Activated T-cell treated with anti-CD3 and anti-CD28 coated beads, Interleukin-2, amount 50 U/mL, for 4 hours (primary cell): Measurements from ENCODE around the gene PCDHGB4. TPM values are rescaled to one million over a fixed set of nuclear protein-coding genes. Genes with fewer than 3 reads are reported as not detected.
"Not testable (repeated sequence)": the region's sequence is repeated elsewhere in the genome, so short reads cannot be mapped to it uniquely, and the experiment has no call there.

ENCODE experiments used
- ATAC-seq, 2 donors: fragments of 200-7000 bp; cut with Tn5 transposase; one replicate each; pipeline ENCODE4 v1.10.0; 2021
- DNase-seq: peaks from one replicate; pipeline ENCODE4 v3.0.0-alpha.2; 2020
- H3K27me3 Mint-ChIP-seq: one replicate; pipeline ENCODE4 v1.8.0; 2021; ENCODE audit warnings: low read depth, mixed read lengths
- H3K36me3 Mint-ChIP-seq: one replicate; pipeline ENCODE4 v1.8.0; 2022; ENCODE audit warnings: mixed read lengths; ENCODE audit not compliant: insufficient read depth
- H3K4me1 Mint-ChIP-seq: one replicate; pipeline ENCODE4 v1.8.0; 2021; ENCODE audit warnings: low read depth, mixed read lengths
- H3K4me3 Mint-ChIP-seq: one replicate; pipeline ENCODE4 v1.8.0; 2021; ENCODE audit warnings: mild to moderate bottlenecking, moderate library complexity, mixed read lengths
- H3K9me3 Mint-ChIP-seq: one replicate; pipeline ENCODE4 v1.8.0; 2021; ENCODE audit warnings: mixed read lengths
- total RNA-seq, 3 donors: library from RNA; stranded (reverse); gene quantifications; one replicate each; pipeline ENCODE4 v1.2.1, GENCODE V29; 2021

Gene PCDHGB4
- total RNA-seq, 3 donors from 2014 or later = 0.08 to 0.22 (median 0.20) TPM

DNA sequence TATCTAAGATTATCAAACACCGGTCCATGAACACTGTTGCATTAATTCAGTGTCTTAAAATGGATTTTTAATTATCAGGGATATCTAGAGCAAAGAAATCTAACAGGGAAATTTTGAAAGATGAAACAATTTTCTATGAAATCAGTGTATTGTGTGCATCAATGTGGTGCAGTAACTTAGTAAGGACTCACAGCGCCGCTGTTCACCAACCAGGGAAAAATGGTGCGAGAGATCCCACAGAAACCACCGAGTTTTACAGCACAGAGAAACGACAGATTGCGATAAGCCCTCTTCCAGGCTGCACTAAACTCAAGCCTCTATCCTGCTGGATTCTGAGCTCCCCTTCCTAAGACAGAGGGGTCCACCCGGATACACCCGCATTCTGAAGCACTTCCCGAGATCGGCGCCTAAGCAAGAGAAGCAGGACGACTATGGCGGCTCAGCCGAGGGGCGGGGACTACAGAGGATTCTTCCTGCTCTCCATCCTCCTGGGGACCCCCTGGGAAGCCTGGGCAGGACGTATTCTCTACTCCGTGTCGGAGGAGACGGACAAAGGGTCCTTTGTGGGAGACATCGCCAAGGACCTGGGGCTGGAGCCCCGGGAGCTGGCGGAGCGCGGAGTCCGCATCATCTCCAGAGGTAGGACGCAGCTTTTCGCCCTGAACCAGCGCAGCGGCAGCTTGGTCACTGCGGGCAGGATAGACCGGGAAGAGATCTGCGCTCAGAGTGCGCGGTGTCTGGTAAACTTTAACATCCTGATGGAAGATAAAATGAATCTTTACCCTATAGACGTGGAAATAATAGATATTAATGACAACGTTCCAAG lies 4.8 kb upstream of the PCDHGB4 start, which contains the start of gene PCDHGA7:
Gene PCDHGA7 (plus strand): TSS at position 274 of the 826 bp plus-strand sequence. CDS start 158 bp downstream, at position 432.
- Mint-ChIP-seq H3K36me3 (peaks cover 2% of the 10 kb centered on the region), H3K9me3 (peaks cover 29% of the 10 kb centered on the region), H3K4me1 (peaks cover 2% of the 10 kb centered on the region), H3K27me3 (peaks cover 75% of the 10 kb centered on the region), H3K4me3 (peak within 1 kb of the TSS; percentile 74)
- DNase-seq (no peak), ATAC-seq (no peak)

DNA sequence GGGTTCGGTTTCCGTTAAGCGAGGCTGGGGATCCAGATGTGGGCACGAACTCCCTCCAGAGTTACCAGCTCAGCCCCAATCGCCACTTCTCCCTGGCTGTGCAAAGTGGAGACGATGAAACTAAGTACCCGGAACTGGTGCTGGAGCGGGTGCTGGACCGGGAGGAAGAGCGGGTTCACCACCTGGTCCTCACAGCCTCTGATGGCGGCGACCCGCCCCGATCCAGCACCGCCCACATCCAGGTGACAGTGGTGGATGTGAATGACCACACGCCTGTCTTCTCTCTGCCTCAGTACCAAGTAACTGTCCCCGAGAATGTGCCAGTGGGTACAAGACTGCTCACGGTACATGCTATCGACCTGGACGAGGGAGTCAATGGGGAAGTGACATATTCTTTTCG lies 4.2 kb upstream of the PCDHGB4 start:
- H3K36me3 Mint-ChIP-seq = peaks cover 3% of the 10 kb centered on the region
- peaks cover 76% of the 10 kb centered on the region for H3K27me3 Mint-ChIP-seq
- peaks cover 30% of the 10 kb centered on the region for H3K9me3 Mint-ChIP-seq
- DNase-seq (no peak), ATAC-seq (no peak)
- H3K4me1 Mint-ChIP-seq = peaks cover 2% of the 10 kb centered on the region
- H3K4me3 Mint-ChIP-seq = no peak overlapping the region

DNA sequence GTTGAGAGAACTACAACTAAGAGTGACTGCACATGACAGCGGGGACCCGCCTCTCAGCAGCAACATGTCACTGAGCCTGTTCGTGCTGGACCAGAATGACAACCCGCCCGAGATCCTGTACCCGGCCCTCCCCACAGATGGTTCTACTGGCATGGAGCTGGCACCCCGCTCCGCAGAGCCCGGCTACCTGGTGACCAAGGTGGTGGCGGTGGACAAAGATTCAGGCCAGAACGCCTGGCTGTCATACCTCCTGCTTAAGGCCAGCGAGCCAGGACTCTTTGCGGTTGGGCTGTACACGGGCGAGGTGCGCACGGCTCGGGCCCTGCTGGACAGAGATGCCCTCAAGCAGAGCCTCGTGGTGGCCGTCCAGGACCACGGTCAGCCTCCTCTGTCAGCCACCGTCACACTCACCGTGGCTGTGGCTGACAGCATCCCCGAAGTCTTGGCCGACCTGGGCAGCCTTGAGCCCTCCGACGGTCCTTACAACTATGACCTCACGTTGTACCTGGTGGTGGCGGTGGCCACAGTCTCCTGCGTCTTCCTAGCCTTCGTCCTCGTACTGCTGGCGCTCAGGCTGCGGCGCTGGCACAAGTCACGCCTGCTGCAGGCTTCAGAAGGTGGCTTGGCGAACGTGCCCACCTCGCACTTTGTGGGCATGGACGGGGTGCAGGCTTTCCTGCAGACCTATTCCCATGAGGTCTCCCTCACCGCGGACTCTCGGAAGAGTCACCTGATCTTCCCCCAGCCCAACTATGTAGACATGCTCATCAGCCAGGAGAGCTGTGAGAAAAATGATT lies 2.8 kb upstream of the PCDHGB4 start:
- no peak for ATAC-seq
- no peak overlapping the region for H3K4me3 Mint-ChIP-seq
- DNase-seq = no peak
- peaks cover 2% of the 10 kb centered on the region for H3K4me1 Mint-ChIP-seq
- H3K9me3 Mint-ChIP-seq = peaks cover 34% of the 10 kb centered on the region
- peaks cover 5% of the 10 kb centered on the region for H3K36me3 Mint-ChIP-seq
- H3K27me3 Mint-ChIP-seq = peaks cover 77% of the 10 kb centered on the region

DNA sequence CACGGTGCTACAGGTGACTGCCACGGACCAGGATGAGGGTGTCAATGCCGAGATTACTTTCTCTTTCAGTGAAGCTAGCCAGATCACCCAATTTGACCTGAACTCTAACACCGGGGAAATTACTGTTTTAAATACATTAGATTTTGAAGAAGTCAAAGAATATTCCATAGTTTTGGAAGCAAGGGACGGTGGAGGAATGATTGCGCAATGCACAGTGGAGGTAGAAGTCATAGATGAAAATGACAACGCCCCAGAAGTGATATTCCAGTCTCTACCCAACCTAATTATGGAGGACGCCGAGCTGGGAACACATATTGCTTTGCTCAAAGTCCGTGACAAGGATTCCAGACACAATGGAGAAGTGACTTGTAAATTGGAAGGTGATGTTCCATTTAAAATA lies 1.2 kb downstream of the PCDHGB4 start:
- peaks cover 75% of the 10 kb centered on the region for H3K27me3 Mint-ChIP-seq
- H3K36me3 Mint-ChIP-seq = peaks cover 5% of the 10 kb centered on the region

DNA sequence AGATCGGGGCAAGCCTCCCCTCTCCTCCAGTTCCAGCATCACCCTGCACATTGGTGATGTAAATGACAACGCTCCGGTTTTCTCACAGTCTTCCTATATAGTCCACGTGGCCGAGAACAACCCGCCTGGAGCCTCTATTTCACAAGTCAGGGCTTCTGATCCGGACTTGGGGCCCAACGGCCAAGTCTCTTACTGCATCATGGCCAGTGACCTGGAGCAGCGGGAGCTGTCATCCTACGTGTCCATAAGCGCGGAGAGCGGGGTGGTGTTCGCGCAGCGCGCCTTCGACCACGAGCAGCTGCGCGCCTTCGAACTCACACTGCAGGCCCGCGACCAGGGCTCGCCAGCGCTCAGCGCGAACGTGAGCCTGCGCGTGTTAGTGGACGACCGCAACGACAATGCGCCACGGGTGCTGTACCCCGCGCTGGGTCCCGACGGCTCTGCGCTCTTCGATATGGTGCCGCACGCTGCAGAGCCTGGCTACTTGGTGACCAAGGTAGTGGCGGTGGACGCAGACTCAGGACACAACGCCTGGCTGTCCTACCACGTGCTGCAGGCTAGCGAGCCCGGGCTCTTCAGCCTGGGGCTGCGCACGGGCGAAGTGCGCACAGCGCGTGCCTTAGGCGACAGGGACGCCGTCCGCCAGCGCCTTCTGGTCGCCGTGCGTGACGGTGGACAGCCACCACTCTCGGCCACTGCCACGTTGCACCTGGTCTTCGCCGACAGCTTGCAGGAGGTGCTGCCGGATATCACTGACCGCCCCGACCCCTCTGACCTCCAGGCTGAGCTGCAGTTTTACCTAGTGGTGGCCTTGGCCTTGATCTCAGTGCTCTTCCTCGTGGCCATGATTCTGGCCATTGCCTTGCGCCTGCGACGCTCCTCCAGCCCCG lies 1.9 kb downstream of the PCDHGB4 start:
- H3K4me3 Mint-ChIP-seq = no peak overlapping the region
- peaks cover 5% of the 10 kb centered on the region for H3K36me3 Mint-ChIP-seq
- DNase-seq (no peak), ATAC-seq (no peak)
- H3K4me1 Mint-ChIP-seq = no peaks in the 10 kb centered on the region
- H3K9me3 Mint-ChIP-seq = peaks cover 43% of the 10 kb centered on the region
- peaks cover 75% of the 10 kb centered on the region for H3K27me3 Mint-ChIP-seq

More for the DNA sequence above, 1.2 kb downstream of the PCDHGB4 start:
- no peak for ATAC-seq
- Mint-ChIP-seq H3K9me3 (peaks cover 36% of the 10 kb centered on the region), H3K4me3 (no peak overlapping the region), H3K4me1 (no peaks in the 10 kb centered on the region)
- DNase-seq = no peak

DNA sequence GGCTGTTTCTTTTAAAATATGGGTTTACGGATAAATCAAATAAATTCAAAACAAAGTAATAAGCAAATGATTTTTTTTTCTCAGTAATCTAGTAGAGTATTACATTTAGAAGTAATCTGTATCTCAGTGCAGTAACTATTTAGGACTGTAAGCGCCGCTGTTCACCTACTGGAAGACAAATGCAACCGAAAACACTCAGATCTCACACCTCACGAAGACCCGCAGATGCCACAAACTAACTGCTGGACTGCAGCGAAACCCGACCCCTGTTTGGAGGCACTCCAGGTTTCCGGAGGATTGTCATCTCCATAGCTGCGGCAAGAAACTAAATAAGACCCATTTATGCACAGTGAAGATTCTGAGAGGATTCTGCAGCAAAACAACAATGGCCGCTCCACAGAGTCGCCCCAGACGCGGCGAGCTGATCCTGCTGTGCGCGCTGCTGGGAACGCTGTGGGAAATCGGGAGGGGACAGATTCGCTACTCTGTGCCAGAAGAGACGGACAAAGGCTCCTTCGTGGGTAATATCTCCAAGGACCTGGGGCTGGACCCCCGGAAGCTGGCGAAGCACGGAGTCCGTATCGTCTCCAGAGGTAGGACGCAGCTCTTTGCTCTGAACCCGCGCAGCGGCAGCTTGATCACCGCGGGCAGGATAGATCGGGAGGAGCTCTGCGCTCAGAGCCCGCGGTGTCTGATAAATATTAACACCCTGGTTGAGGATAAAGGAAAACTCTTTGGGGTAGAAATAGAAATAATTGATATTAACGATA lies 5.1 kb downstream of the PCDHGB4 start, which contains the start of gene PCDHGA8:
Gene PCDHGA8 (plus strand): TSS at position 205 of the 770 bp plus-strand sequence. CDS start 181 bp downstream, at position 386.
- H3K4me1 Mint-ChIP-seq = no peaks in the 10 kb centered on the region
- no peak for ATAC-seq
- H3K9me3 Mint-ChIP-seq = peaks cover 33% of the 10 kb centered on the region
- no peak for DNase-seq
- H3K27me3 Mint-ChIP-seq = peaks cover 69% of the 10 kb centered on the region
- peaks cover 3% of the 10 kb centered on the region for H3K36me3 Mint-ChIP-seq
- H3K4me3 Mint-ChIP-seq = no peak within 1 kb of the TSS

DNA sequence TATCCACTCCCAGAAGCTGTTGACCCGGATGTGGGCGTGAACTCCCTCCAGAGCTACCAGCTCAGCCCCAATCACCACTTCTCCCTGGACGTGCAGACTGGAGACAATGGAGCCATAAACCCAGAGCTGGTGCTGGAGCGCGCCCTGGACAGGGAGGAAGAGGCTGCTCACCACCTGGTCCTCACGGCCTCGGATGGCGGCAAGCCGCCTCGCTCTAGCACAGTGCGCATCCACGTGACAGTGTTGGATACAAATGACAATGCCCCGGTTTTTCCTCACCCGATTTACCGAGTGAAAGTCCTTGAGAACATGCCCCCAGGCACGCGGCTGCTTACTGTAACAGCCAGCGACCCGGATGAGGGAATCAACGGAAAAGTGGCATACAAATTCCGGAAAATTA lies 5.8 kb downstream of the PCDHGB4 start:
- Mint-ChIP-seq H3K9me3 (peaks cover 33% of the 10 kb centered on the region), H3K4me1 (no peaks in the 10 kb centered on the region), H3K4me3 (no peak overlapping the region), H3K36me3 (peaks cover 3% of the 10 kb centered on the region), H3K27me3 (peaks cover 66% of the 10 kb centered on the region)
- DNase-seq (no peak), ATAC-seq (no peak)

DNA sequence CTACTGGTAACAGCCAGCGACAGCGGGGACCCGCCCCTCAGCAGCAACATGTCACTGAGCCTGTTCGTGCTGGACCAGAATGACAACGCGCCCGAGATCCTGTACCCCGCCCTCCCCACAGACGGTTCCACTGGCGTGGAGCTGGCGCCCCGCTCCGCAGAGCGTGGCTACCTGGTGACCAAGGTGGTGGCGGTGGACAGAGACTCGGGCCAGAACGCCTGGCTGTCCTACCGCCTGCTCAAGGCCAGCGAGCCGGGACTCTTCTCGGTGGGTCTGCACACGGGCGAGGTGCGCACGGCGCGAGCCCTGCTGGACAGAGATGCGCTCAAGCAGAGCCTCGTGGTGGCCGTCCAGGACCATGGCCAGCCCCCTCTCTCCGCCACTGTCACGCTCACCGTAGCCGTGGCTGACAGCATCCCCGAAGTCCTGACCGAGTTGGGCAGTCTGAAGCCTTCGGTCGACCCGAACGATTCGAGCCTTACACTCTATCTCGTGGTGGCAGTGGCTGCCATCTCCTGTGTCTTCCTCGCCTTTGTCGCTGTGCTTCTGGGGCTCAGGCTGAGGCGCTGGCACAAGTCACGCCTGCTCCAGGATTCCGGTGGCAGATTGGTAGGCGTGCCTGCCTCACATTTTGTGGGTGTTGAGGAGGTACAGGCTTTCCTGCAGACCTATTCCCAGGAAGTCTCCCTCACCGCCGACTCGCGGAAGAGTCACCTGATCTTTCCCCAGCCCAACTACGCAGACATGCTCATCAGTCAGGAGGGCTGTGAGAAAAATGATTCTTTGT lies 7.1 kb downstream of the PCDHGB4 start:
- not testable (repeated sequence) for H3K4me3 Mint-ChIP-seq, ATAC-seq, DNase-seq, H3K36me3 Mint-ChIP-seq, H3K4me1 Mint-ChIP-seq
- Mint-ChIP-seq H3K9me3 (peaks cover 33% of the 10 kb centered on the region), H3K27me3 (peaks cover 65% of the 10 kb centered on the region)

DNA sequence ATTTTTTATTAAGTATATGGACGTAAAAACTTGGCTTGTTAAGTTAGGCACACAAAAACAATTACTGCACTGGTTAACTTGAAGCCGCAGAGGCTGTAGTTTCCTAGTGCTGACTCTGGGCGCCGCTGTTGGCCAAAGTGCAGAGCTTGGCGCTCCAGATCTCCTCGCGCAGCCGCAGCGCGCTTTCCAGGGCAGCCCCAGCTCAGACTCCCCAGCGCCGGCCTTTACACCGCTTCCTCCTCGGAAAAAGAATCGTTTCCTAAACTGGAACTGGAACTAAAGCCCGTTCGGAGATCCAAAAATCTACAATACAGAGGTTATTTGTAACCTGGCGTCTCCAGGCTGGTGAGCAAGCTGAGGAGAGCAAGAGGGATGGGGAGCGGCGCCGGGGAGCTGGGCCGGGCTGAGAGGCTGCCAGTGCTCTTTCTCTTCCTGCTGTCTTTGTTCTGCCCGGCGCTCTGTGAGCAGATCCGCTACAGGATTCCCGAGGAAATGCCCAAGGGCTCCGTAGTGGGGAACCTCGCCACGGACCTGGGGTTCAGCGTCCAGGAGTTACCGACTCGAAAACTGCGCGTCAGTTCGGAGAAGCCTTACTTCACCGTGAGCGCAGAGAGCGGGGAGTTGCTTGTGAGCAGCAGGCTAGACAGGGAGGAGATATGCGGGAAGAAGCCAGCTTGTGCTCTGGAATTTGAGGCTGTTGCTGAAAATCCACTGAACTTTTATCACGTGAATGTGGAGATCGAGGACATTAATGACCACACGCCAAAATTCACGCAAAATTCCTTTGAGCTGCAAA lies 10.5 kb downstream of the PCDHGB4 start, which contains the start of gene PCDHGB5:
Gene PCDHGB5 (plus strand): TSS at position 192 of the 796 bp plus-strand sequence. CDS start 181 bp downstream, at position 373.
- H3K4me1 Mint-ChIP-seq, H3K36me3 Mint-ChIP-seq, DNase-seq: not testable (repeated sequence)
- ATAC-seq = peak; percentile 69 to 90
- Mint-ChIP-seq H3K27me3 (peaks cover 66% of the 10 kb centered on the region), H3K4me3 (peak within 1 kb of the TSS; percentile 45), H3K9me3 (peaks cover 29% of the 10 kb centered on the region)

DNA sequence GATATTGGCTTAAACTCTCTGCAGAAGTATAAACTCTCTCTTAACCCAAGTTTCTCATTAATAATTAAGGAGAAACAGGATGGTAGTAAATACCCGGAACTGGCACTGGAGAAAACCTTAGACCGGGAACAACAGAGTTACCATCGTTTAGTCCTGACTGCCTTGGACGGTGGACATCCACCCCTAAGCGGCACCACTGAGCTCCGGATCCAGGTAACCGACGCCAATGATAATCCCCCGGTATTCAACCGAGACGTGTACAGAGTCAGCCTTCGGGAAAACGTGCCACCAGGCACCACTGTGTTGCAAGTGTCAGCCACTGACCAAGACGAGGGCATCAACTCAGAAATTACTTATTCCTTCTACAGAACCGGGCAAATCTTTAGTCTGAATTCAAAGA lies 11.1 kb downstream of the PCDHGB4 start:
- DNase-seq = no peak
- no peaks in the 10 kb centered on the region for H3K4me1 Mint-ChIP-seq
- no peaks in the 10 kb centered on the region for H3K36me3 Mint-ChIP-seq
- no peak for ATAC-seq
- H3K9me3 Mint-ChIP-seq = peaks cover 26% of the 10 kb centered on the region
- peaks cover 67% of the 10 kb centered on the region for H3K27me3 Mint-ChIP-seq
- peak overlapping the region; percentile 16 for H3K4me3 Mint-ChIP-seq

DNA sequence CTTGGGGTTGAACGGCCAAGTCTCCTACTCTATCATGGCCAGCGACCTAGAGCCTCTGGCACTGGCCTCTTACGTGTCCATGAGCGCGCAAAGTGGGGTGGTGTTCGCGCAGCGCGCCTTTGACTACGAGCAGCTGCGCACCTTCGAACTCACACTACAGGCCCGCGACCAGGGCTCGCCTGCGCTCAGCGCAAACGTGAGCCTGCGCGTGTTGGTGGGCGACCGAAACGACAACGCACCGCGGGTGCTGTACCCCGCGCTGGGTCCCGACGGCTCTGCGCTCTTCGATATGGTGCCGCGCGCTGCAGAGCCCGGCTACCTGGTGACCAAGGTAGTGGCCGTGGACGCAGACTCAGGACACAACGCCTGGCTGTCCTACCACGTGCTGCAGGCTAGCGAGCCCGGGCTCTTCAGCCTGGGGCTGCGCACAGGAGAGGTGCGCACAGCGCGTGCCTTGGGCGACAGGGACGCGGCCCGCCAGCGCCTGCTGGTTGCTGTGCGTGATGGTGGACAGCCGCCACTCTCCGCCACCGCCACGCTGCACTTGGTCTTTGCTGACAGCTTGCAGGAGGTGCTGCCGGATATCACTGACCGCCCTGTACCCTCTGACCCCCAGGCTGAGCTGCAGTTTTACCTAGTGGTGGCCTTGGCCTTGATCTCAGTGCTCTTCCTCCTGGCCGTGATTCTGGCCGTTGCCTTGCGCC lies 12.2 kb downstream of the PCDHGB4 start:
- no peaks in the 10 kb centered on the region for H3K4me1 Mint-ChIP-seq
- DNase-seq (no peak), ATAC-seq (no peak)
- H3K4me3 Mint-ChIP-seq = no peak overlapping the region
- no peaks in the 10 kb centered on the region for H3K36me3 Mint-ChIP-seq
- peaks cover 18% of the 10 kb centered on the region for H3K9me3 Mint-ChIP-seq
- peaks cover 69% of the 10 kb centered on the region for H3K27me3 Mint-ChIP-seq
